Activated CD4-positive, alpha-beta memory T cell treated with anti-CD3 and anti-CD28 coated beads for 36 hours (primary cell): ENCODE measurements around the gene ANTXR2. TPM values are rescaled to one million over a fixed set of nuclear protein-coding genes. Genes with fewer than 3 reads are reported as not detected.

ENCODE experiments used
- CTCF ChIA-PET: fragments of 350-600 bp; sonication (Branson Sonifier 250); formaldehyde crosslinking; loops from one replicate; lab custom pipeline; 2021; ENCODE audit warnings: antibody characterized with exemption, inconsistent platforms; lab: Charles Lee
- POLR2A ChIA-PET: fragments of 350-600 bp; sonication (Branson Sonifier 250); formaldehyde crosslinking; loops from one replicate; lab custom pipeline; 2021; ENCODE audit warnings: antibody characterized with exemption; lab: Charles Lee
- DNase-seq: peaks from one replicate; pipeline ENCODE4 v3.0.0-alpha.2; 2020
- H3K27ac Mint-ChIP-seq: one replicate; pipeline ENCODE4 v1.8.0; 2021; ENCODE audit warnings: mixed read lengths
- H3K27me3 Mint-ChIP-seq: one replicate; pipeline ENCODE4 v1.8.0; 2021; ENCODE audit warnings: mixed read lengths
- H3K36me3 Mint-ChIP-seq: one replicate; pipeline ENCODE4 v1.8.0; 2021; ENCODE audit warnings: mixed read lengths
- H3K4me1 Mint-ChIP-seq: one replicate; pipeline ENCODE4 v1.8.0; 2021; ENCODE audit warnings: low read depth, mixed read lengths
- H3K4me3 Mint-ChIP-seq: one replicate; pipeline ENCODE4 v1.8.0; 2021; ENCODE audit warnings: mild to moderate bottlenecking, mixed read lengths
- H3K9me3 Mint-ChIP-seq: one replicate; pipeline ENCODE4 v1.8.0; 2021; ENCODE audit warnings: mixed read lengths
- intact Hi-C: fragments of 100-400 bp; cut with micrococcal nuclease; formaldehyde crosslinking; loops from one replicate; pipeline ENCODE4 v1.15.1; 2023
- total RNA-seq, 2 experiments: library from RNA; stranded (reverse); gene quantifications; one replicate each; pipeline ENCODE4 v1.2.3, GENCODE V29; 2021

ANTXR2 gene
- total RNA-seq, 2 experiments from 2014 or later = 12.6 to 14.4 TPM

DNA sequence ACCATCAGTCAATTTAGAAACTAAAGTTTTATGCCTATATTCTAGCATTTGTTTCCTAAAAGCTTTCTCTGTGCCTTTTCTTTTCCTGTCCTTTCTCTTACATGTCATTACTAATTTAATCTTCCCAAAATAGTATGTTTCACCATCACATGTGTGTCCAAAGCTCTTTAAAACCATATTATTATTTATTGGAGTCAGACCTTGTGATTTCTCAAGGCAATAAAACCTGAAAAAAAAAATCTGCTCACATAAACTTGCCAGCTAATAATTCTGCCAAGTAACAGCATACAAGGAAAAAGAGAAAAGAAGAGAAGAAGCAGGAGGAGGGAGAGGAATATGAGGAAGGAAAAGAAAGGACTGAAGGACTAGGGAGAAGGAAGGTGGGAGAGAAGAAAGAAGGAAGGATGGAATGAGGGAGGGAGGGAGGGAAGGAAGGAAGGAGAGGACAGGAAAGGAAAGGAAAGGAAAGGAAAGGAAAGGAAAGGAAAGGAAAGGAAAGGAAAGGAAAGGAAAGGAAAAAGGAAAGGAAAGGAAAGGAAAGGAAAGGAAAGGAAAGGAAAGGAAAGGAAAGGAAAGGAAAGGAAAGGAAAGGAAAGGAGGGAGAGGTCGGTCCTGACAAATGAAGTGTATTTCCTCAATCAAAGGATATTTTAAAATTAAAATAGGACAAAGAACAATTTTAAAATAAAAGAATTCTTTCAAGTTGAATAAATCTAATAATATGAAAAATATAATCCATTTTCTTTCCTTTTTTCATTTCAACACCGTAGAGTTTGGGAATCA is 57.4 kb downstream of the ANTXR2 start:
- DNase-seq = no peak
- POLR2A ChIA-PET = no interaction called here
- intact Hi-C loops = no loop called here
- H3K27ac Mint-ChIP-seq = no peak overlapping the region
- H3K36me3 Mint-ChIP-seq = peaks cover 7% of the 10 kb centered on the region
- H3K4me3 Mint-ChIP-seq = no peak overlapping the region
- no peaks in the 10 kb centered on the region for H3K9me3 Mint-ChIP-seq
- peaks cover 7% of the 10 kb centered on the region for H3K4me1 Mint-ChIP-seq
- CTCF ChIA-PET = no interaction called here
- H3K27me3 Mint-ChIP-seq = no peaks in the 10 kb centered on the region

DNA sequence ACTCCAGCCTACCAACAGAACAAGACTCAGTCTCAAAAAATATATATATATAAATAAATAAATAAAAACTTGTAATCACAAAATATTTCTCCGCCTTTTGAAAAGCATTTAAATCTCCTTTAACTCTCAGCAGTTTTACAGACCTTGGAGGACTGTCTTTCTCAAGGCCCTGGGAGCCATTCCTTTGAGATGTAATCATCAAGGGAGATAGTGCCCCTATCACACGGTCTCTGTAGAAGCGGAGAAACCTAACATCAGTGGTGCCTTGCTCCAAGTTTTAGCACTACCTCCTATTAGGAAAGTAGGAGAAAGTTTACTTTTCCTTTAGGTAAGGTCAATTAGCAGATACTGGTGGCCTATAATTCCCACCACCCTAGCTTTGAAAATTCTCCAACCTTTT is 58.5 kb downstream of the ANTXR2 start:
- ChIA-PET CTCF (no interaction called here), POLR2A (no interaction called here)
- intact Hi-C loops = no loop called here
- Mint-ChIP-seq H3K4me3 (no peak overlapping the region), H3K9me3 (no peaks in the 10 kb centered on the region), H3K27ac (no peak overlapping the region), H3K36me3 (peaks cover 12% of the 10 kb centered on the region), H3K27me3 (no peaks in the 10 kb centered on the region), H3K4me1 (peaks cover 16% of the 10 kb centered on the region)
- DNase-seq = no peak

DNA sequence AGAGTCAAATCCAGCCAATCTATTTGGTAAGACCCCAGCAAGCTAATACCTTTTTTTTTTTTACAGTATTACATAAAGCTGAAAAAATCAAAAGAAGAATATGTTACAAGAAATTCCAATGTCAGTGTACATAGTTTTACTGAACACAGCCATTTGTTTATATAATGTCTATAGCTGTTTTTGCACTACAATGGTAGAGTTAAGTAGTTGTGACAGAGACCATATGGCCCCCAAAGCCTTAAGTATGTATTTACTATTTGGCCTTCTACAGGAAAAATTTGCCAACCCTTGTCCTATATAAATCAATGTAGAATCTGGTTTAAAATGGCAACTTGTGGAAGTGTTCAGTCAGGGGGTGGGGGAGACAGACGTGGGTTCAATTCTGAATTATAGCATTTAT is 60.7 kb downstream of the ANTXR2 start:
- ChIA-PET POLR2A (no interaction called here), CTCF (no interaction called here)
- H3K27me3 Mint-ChIP-seq = no peaks in the 10 kb centered on the region
- H3K9me3 Mint-ChIP-seq = no peaks in the 10 kb centered on the region
- H3K36me3 Mint-ChIP-seq = peaks cover 12% of the 10 kb centered on the region
- no peak overlapping the region for H3K27ac Mint-ChIP-seq
- DNase-seq = no peak
- H3K4me3 Mint-ChIP-seq = no peak overlapping the region
- intact Hi-C loops = no loop called here
- peaks cover 33% of the 10 kb centered on the region for H3K4me1 Mint-ChIP-seq

DNA sequence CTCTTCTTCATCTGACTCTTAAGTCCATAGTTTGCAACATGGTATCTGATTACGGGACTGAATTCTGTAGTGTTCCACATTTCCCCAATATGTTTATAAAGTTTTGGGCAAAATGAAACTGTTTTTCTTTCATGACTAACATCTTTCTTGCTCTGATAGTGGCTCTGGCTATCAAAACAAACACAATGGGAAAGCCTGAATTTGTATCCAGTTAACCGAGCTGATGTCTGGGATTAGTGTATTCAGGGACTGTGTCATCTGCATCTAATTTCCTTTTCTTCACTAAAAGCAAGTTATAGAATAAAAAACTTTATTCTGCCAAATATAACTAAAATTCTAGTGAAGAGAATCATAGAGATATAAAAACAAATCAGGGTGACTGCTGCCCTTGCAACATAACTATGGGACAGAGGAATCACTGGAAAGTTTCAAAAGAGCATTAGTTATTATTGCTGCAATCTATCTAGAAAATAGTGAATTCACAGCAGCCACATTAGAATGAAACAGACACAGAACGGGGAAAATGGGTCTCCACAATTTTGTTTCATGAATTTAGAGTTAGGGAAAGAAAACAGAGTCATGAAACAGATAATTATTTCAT is 61.3 kb downstream of the ANTXR2 start:
- intact Hi-C loops = no loop called here
- H3K4me3 Mint-ChIP-seq = no peak overlapping the region
- peaks cover 38% of the 10 kb centered on the region for H3K4me1 Mint-ChIP-seq
- peaks cover 12% of the 10 kb centered on the region for H3K36me3 Mint-ChIP-seq
- H3K9me3 Mint-ChIP-seq = no peaks in the 10 kb centered on the region
- CTCF ChIA-PET = no interaction called here
- no peaks in the 10 kb centered on the region for H3K27me3 Mint-ChIP-seq
- H3K27ac Mint-ChIP-seq = no peak overlapping the region
- DNase-seq = no peak
- POLR2A ChIA-PET = no interaction called here

DNA sequence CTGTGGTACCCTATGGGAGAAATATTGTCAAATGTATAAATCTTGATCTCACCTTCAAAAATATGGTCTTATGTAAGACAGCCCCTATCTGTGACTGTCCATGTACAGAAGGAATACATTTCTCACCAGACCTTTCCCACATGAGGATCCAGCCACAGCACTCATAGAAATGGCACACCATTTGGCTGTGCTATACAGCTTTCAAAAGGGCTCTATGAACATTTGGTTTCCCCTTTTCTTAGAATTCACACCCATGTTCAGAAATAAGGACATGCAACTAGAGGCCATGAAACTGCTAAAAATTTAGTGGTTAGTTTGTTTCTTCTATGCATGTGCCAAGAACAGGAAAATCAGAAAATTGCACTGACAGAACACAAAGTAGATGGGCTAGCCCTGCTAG is 62.7 kb downstream of the ANTXR2 start:
- H3K27ac Mint-ChIP-seq = peak overlapping the region; percentile 53
- H3K36me3 Mint-ChIP-seq = peaks cover 15% of the 10 kb centered on the region
- ChIA-PET CTCF (no interaction called here), POLR2A (interaction anchor here (1.0 kb wide), 1 partner anchor 12 kb away, joined by 3 read pairs; no protein-coding TSS in a partner anchor)
- no peak for DNase-seq
- no peaks in the 10 kb centered on the region for H3K27me3 Mint-ChIP-seq
- intact Hi-C loops = no loop called here
- no peaks in the 10 kb centered on the region for H3K9me3 Mint-ChIP-seq
- peaks cover 53% of the 10 kb centered on the region for H3K4me1 Mint-ChIP-seq
- no peak overlapping the region for H3K4me3 Mint-ChIP-seq

DNA sequence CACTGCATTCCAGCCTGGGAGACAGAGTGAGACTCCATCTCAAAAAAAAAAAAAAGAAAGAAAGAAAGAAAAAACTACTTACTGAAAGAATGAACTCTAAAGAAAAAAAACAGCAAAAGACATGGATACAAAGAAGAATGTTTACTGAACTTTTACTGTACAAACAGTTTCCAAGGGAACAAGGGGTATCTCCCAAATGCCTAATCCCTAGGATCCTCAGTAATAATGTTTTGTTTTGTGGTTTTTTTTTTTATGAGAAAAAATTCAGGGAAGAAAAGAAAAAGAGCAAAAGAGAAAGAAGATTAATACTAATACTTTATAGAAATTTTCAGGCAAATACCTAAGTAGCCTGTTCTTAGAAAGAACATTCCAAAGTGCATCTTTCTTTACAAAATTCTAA is 63.2 kb downstream of the ANTXR2 start:
- ChIA-PET CTCF (no interaction called here), POLR2A (interaction anchor here (1.0 kb wide), 1 partner anchor 13 kb away, joined by 3 read pairs; no protein-coding TSS in a partner anchor)
- intact Hi-C loops = loop anchor here (5.0 kb wide), 3 partner anchors 192 to 1073 kb away; partner anchors contain the start of gene PAQR3
- no peak for DNase-seq
- Mint-ChIP-seq H3K36me3 (peaks cover 16% of the 10 kb centered on the region), H3K27ac (peak overlapping the region; percentile 18), H3K4me1 (peaks cover 58% of the 10 kb centered on the region), H3K27me3 (no peaks in the 10 kb centered on the region), H3K4me3 (no peak overlapping the region), H3K9me3 (peaks cover under 1% of the 10 kb centered on the region)

DNA sequence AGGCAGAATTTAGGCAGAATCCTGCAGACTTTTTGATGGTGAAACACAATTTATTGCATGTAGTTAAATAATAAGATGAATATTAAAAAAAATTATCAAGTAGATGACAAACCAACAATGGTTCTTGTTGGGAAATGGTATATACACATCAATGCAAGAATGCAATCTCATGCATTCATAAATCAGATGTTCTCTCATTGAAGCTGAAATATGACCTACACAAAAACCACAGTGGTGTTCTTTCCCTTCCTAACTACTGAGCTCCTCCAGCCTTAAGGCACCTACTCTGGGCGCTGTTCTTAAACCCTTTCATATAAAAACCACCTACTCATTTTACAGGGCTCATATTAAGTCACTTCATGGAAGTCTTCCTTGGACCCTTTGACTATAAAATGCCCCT is 64.1 kb downstream of the ANTXR2 start:
- H3K4me1 Mint-ChIP-seq = peaks cover 64% of the 10 kb centered on the region

DNA sequence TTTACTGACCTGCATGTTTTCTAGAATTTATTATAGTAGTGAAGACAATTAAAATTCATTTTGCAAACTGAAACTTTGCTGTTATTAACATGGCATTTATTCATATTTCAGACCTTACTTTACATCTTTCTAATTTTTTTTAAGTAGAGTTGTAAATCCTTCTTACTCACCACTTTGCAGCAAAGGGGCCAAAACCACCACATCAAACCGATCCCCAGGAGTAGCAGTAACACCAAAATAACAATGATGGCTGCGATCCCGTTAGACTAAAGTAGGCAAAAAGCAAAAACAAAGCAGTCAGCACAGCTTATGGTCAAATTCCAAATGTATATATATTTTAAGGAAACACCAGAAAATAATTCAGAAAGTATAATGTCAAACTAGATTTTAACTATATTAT is 64.7 kb downstream of the ANTXR2 start:
- CTCF ChIA-PET = interaction anchor here (0.6 kb wide), 2 partner anchors 207 to 401 kb away, joined by 3 to 4 read pairs; no protein-coding TSS in a partner anchor

More for the DNA sequence above, 64.1 kb downstream of the ANTXR2 start:
- Mint-ChIP-seq H3K36me3 (peaks cover 21% of the 10 kb centered on the region), H3K4me3 (no peak overlapping the region), H3K27ac (no peak overlapping the region), H3K9me3 (peaks cover 7% of the 10 kb centered on the region), H3K27me3 (no peaks in the 10 kb centered on the region)
- intact Hi-C loops = loop anchor here (1.0 to 5.0 kb wide), 4 partner anchors 8 to 1072 kb away; partner anchors contain the start of gene PAQR3
- DNase-seq = no peak
- POLR2A ChIA-PET = no interaction called here
- CTCF ChIA-PET = no interaction called here

DNA sequence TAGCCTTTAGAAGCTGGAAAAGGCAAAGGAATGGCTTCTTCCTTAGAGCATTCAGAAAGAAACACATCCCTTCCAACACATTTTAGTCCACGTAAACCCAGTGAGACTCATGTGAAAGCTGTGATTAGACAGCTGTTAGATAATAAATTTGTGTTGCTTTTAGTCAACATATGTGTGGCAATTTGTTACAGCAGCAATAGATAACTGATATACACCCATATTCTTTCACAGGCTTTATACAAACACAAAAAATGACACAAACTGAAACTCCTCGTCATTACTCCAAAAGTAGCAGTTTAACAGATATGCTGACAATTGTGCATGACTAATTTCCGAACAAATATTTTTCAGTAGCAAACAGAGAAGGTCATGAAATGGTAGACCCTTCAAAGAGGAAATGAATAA is 65.3 kb downstream of the ANTXR2 start:
- Mint-ChIP-seq H3K36me3 (peaks cover 23% of the 10 kb centered on the region), H3K9me3 (peaks cover 8% of the 10 kb centered on the region), H3K27ac (peak overlapping the region; percentile 87), H3K4me1 (peaks cover 64% of the 10 kb centered on the region), H3K4me3 (peak overlapping the region; percentile 20), H3K27me3 (no peaks in the 10 kb centered on the region)
- ChIA-PET CTCF (interaction anchor here (0.6 to 1.0 kb wide), 2 partner anchors 10 to 208 kb away, joined by 3 read pairs; no protein-coding TSS in a partner anchor), POLR2A (interaction anchor here (0.6 to 1.5 kb wide), 2 partner anchors 10 to 165 kb away, joined by 3 to 6 read pairs; no protein-coding TSS in a partner anchor)
- no peak for DNase-seq
- intact Hi-C loops = loop anchor here (1.0 to 5.0 kb wide), 9 partner anchors 10 to 1070 kb away; partner anchors contain the start of gene PAQR3

More for the DNA sequence above, 64.7 kb downstream of the ANTXR2 start:
- Mint-ChIP-seq H3K9me3 (peaks cover 8% of the 10 kb centered on the region), H3K4me3 (peak overlapping the region; percentile 20), H3K27me3 (no peaks in the 10 kb centered on the region), H3K27ac (peak overlapping the region; percentile 87), H3K4me1 (peaks cover 64% of the 10 kb centered on the region), H3K36me3 (peaks cover 23% of the 10 kb centered on the region)
- POLR2A ChIA-PET = no interaction called here
- peak; percentile 43 for DNase-seq
- intact Hi-C loops = loop anchor here (1.0 to 5.0 kb wide), 4 partner anchors 9 to 1071 kb away; partner anchors contain the start of gene PAQR3

DNA sequence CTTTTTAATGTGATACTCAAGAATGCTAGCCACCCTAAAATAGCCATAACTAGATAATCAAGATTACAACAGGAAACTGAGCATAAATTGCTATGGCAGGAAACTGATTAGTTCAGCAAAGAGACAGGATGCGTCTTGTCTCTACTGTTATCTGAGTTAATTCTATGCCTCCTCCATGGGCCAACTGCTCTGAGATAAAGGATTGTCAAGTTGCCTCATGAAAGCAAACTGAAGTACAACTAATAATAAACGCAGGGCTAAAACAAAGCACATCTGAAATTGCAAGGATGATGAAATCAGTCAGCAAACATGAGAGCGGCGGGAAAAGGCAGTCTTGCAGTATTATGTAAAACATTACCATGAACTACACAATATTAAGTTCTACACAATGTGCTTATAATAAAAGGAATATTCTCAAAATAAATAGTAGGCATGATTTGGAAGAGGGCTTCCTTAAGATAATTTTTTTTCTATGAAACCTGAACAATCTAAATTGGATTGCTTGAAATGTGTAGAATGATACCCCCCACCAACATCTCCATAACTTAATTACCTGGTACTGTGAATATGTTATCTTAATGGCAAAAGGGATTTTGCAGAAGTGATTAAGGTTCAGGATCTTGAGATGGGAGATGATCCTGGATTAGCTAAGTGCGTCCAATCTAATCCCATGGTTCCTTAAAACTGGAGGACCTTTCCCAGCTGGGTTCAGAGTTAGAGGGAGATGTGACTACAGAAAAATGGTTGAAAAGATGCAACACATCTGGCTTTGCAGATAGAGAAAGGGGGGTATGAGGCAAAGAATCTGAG is 65.9 kb downstream of the ANTXR2 start:
- CTCF ChIA-PET = interaction anchor here (0.6 to 1.0 kb wide), 2 partner anchors 11 to 209 kb away, joined by 3 read pairs; no protein-coding TSS in a partner anchor
- H3K4me1 Mint-ChIP-seq = peaks cover 64% of the 10 kb centered on the region
- peak overlapping the region; percentile 13 for H3K4me3 Mint-ChIP-seq
- POLR2A ChIA-PET = interaction anchor here (0.6 to 1.5 kb wide), 2 partner anchors 10 to 165 kb away, joined by 3 to 6 read pairs; no protein-coding TSS in a partner anchor
- no peaks in the 10 kb centered on the region for H3K27me3 Mint-ChIP-seq
- intact Hi-C loops = loop anchor here (1.0 to 5.0 kb wide), 10 partner anchors 14 to 1070 kb away; partner anchors contain the start of gene PAQR3
- peak overlapping the region; percentile 87 for H3K27ac Mint-ChIP-seq
- peaks cover 9% of the 10 kb centered on the region for H3K9me3 Mint-ChIP-seq
- peaks cover 24% of the 10 kb centered on the region for H3K36me3 Mint-ChIP-seq
- DNase-seq = peak; percentile 32

DNA sequence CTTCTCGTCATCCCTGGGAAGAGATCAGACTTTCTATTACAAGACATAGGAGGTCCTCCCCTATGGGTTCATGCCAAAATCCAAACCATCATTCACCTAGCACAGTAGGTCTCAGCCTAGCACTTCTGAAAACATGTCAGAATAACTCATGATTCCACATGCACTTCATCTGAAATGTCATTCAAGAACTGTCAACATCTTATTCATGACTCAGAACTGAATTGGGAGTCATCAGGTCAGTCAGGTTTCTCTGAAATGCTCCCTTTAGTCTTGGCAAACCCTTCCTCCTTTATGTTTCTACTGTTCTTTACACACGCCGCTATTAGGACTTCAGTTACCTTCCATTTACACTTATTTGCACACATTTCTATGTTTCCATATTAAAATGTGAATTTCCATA is 67.2 kb downstream of the ANTXR2 start:
- Mint-ChIP-seq H3K4me3 (peak overlapping the region; percentile 11), H3K4me1 (peaks cover 58% of the 10 kb centered on the region)
- peak; percentile 17 for DNase-seq

More for the DNA sequence above, 67.2 kb downstream of the ANTXR2 start:
- Mint-ChIP-seq H3K27me3 (no peaks in the 10 kb centered on the region), H3K36me3 (peaks cover 26% of the 10 kb centered on the region), H3K27ac (peak overlapping the region; percentile 58), H3K9me3 (peaks cover 11% of the 10 kb centered on the region)
- intact Hi-C loops = loop anchor here (1.0 to 5.0 kb wide), 7 partner anchors 13 to 1069 kb away; partner anchors contain the start of gene PAQR3
- ChIA-PET CTCF (no interaction called here), POLR2A (interaction anchor here (1.4 kb wide), 1 partner anchor 67 kb away, joined by 6 read pairs; the partner anchor contains the start of gene ANTXR2)
